Activated T-cell treated with anti-CD3 and anti-CD28 coated beads for 1 hour (primary cell): ENCODE data around the gene FLCN.

Experiments used
- DNase-seq: peaks from one replicate; pipeline ENCODE4 v3.0.0-alpha.2; 2020; ENCODE audit warnings: low read depth

FLCN gene

DNA sequence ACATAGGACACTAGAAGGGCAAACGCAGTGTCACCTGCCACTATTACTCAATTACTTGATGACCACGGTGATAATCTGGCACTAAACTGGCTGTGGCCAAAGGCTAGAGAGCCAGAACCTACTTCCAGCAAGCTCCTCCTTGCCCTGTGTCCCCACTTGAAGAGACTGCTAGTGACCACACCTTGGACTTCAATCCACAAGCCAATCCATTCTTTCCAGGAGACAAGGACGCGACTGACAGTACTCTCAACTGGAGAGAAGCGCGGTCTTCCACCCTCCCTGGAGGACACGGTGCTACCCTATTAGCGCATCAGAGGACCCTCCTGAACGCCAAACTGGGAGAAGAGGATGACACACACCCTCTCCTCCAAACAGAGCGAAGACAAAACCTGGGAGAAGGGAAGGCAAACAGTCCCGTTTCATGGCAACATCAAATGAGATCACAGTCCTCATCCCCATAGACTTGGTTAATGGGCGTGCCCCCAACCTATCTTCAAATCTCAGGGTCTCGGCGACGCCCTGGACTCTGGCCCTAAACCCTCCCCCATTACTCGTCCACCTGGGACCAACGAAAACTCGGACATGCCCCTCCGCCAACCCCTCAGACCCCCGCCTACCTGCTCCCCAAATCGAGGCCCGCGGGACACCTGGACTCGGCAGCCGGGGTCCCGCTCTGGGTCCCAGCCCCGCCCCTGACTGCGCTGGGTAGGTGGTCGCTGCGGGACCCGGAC lies 508 bp downstream of the FLCN start:
- no peak for DNase-seq

DNA sequence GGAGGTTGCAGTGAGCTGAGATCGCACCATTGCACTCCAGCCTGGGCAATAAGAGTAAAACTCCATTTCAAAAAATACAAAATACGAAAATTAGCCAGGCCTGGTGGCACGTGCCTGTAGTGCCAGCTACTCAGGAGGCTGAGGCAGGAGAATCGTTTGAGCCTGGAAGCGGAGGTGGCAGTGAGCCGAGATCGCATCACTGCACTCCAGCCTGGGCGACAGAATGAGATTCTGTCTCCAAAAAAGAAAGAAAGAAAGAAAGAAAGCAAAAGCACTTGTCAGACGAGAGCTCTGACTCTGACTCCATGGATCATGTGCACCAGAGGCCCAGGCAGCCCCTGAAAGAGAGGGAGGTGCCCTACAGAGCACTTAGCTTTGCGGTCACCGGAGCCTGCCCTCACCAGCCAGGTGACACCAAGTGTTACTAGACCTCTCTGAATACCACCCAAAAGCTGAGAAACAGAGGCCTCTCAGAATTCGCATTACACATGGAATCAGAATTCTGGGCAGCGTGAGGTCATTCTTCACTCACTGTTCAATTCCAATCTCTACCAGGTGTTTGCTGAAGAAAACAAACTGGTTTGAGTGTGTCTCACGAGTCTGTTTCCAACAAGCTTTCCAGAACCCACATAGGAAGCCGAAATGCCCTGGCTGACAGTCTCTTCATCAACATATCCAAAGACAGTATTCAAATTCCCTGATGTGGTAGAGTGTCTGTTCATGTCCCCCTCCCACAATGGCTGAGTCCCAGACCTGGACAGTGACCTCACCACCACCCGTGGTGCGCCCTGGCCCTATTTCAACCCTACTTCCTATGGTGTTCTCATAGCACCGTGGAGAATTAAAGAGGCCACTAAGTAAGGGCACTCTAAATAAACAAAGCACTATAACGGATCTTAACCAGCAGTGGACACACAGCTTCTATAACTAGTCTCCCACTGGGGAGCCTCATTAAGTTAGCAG lies 1.5 kb downstream of the FLCN start:
- no peak for DNase-seq

DNA sequence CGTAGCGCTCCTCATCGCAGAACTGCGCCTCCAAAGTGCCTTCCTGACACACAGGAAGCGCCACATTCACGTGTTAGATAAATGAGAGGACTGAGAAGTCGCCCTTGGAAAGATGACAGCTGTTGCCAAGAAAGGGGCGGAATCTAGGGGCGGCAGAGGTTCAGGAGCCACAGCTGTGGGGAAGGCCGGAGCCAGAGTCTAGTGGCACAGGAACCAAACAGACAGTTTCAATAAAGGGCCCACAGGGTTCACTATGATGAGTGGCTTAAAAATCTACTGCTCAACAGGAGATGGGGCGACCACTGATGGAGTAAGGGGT lies 4.7 kb downstream of the FLCN start:
- no peak for DNase-seq

DNA sequence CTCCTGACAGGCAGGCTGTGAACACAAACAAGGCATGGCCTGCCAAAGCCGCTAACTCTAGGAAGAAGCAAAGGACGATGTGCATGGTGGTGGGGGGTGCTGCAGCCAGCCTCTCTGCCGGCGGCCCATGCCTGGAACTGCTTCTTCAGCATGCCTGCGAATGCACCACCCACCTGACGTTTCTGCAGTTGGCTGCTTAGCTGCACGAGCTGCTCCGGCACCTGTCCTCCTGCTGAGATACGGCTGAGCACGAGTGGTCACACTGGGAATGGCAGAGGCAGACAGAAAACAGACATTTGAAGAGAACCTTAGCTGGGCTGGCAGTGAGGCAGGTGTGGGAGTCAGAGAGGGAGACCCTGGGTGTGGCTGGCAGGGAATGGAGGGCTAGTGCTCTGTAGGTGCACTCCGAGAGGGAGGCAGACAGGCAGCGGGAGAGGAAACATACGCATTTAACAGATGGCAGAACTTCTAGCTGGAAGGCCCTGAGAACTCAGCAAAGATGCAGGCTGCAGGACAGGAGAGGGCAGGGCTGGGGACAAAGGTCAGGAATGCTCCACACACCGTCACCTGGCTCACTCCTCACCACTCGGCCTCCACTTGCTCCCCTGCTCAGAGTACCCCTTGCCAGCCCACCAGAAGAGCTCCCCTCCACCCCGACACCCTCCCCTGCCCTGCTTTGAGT lies 5.2 kb downstream of the FLCN start:
- no peak for DNase-seq

DNA sequence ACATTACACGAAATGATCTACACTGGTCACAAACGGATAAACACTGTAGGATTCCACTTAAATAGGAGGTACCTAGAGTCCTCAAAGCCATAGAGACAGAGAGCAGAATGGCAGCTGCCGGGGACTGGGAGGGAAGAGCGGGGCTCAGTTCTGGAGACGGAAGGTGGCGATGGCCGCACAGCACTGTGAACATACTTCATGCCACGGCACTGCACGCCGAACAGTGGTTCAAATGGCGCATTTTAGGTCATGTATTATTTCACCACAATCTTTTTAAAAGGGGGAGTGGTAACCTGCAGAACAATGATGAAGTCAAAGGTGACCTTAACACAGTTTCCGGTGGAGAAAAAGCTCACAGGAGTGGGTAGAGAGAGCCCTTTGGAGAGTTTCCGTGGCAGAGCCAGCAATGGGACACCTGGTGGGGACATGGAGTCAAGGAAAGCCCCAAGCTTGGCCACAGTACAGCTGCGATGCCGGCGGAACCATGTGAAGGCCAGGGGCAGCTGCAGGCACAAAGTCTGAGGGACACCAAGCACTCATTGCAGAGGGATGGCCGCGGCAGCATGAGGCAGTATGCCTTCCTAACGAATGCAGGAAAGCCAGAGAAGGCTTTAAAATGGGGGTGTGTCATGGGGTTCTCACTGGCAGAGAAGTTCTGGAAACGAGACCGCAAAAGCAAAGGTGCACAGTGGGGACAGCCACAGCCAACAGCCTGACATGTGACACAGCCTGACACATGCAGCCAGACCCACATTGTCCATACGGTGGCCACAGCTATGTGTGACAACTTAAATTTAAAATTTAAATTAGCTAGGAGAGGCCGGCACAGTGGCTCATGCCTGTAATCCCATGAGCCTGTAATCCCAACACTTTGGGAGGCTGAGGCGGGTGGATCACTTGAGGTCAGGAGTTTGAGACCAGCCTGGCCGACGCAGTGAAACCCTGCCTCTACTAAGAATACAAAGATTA lies 7.3 kb downstream of the FLCN start:
- no peak for DNase-seq

DNA sequence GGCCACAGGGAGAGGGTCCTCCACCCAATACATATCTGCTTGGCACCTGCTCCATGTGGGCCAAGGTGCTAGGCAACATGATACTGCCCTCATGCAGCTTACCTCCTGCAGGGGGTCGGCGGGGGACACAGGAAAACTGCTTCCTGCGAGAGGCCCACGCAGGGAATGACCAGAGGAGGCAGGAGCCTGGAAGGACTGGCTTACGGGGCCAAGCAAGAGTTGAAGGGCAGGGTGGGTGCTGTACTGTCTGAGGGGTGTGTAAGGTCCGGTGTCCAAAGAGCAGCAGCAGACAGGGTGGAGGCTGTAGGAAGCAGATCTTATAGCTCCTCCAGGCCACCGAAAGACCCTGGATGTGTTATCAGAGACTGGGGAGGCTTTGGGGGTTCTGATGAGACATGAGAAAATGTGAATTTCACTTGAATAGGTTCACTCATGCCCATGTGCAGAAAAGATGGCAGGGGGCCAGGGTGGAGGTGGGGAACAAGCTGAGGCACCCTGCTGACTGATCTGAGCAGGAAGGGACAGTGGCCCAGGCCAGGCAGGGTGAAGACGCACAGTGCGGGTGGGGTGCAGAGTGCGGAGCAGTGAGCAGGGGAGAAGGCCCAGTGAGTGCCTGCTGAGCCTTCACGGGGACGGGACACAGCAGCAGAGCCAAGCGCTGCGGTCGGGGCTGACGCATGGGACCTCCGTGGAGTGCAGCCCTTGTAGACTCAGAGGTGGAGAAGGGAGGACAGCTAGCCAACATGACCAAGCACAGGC lies 8.3 kb downstream of the FLCN start:
- no peak for DNase-seq

DNA sequence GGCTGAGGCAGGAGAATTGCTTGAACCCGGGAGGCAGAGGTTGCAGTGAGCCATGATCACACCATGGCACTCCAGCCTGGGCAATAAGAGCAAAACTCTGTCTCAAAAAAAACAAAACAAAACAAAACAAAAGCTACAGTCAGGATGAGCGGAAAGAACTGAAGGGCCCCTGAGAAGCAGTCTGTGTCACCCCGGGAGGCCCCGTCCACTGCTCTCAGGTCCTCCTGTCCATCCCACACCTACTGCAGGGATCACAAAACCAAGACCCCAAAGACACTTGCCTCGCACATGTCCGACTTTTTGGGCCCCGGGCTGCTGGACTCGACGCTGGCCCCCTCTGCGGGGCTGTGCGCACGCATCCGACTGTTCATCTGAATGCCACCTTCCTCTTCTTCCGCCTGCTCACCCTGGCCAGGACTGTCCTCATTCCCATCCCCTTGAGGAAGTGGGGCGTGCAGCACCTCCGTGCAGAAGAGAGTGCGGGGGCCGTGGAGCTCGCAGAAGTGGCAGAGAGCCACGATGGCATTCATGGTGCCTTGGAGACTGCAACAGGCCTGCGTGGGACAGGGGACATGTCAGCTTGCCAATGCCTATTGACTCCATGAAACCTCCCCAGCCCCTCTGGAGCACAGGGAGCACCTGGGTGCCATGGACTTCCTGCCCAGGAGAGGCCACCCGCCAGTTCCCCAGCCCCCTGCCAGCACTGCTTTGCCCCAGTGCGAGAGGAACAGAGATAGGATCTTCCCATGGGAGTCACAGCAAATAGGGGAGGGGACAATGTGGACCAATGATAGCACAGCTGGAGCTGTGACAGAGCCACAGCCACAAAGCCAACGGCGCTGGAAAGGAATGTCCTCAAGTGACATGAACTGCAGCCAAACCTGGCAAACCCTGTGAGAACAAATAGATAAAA lies 9.1 kb downstream of the FLCN start:
- no peak for DNase-seq

DNA sequence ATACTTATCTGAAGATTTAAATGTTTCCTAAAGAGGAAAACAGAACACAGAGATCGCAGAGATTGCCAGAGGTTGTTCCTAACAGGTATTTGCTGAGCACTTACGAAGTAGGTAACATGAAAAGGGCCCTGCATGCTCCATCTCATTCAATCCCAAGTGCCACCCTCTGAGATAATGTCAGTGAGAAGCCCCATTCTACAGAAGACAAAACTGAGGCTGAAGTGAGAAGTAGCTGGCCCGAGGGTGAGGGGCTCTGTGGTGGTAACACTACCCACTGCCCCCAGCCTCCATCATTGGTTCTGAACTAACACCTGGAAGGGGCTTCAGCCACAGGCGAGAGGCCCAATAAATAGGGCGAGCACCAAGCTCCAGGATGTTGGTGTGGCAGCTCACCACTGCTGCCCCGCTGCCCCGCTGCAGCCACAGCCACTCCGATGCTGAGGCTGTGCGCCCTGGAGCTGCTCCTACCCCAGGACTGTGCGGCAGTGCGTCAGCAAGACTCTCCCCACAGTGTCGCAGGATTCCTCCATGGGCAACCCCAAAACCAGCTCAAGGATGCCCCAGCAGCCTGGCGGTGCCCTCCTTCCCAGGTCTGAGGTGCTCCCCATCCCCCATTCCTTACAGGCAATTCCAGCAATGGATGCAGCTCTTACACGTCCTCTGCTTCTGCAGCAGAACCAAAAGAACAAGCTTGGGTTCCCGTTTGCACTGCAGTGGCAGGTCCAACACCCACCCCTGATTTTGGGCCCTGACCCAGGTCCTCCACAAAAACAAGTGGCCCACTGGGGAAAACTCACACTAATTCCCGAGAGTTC lies 10.3 kb downstream of the FLCN start:
- DNase-seq: no peak

DNA sequence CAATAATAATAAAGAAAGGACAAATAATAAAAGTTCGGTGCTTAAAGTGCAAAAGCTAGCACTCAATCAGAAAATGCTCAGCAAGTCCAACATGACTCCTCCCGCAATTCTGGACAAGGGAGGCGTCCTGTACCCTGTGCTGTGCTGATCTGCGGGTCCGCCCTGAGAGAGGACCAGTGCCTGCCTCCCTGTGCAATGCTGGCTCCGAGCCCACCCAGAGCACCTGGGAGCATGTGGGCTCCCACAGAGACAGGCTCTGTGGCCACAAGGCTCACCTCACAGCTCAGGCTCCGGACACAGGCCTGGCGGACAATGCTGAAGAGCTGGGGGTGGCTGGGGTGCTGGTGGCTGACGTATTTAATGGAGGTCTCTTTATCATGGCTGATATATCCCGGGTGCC lies 11.1 kb downstream of the FLCN start:
- DNase-seq: no peak

DNA sequence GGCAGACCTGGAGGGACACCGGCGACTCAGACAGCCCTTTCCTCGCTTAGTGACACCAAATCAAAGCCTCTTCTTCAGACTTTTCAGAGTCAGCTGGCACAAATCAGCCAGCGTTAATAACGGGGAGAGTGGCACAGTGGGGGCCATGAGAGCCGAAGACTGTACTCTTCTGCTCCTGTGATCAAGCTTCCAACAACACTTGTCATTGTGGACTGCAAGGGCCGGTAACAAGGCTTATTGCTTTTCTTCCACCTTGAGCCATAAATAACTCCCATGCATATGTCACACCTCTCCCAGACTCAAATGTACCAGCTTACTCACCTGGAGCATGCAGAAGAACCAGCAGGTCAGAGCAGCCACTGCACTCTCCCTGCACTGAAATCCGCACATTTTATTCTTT lies 12.8 kb downstream of the FLCN start:
- DNase-seq: no peak

DNA sequence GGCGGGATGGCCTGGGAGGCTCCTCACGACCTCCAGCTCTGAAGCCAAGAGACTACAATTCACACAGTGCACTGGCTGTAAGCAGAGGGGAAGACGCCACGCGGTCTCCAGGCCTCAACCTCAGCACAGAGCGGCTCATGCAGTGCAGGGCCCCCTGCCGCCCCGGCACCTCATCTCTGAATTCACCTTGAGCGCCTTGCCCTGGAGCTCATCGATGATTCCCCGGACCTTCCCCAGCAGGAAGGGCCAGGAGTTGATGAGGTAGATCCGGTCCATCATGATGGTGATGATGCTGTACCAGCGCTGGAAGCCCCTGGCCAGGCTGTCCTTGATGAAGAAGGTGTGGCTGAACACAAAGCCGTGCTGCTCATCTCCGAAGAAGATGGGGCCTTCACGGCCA lies 13.2 kb downstream of the FLCN start:
- DNase-seq: no peak

DNA sequence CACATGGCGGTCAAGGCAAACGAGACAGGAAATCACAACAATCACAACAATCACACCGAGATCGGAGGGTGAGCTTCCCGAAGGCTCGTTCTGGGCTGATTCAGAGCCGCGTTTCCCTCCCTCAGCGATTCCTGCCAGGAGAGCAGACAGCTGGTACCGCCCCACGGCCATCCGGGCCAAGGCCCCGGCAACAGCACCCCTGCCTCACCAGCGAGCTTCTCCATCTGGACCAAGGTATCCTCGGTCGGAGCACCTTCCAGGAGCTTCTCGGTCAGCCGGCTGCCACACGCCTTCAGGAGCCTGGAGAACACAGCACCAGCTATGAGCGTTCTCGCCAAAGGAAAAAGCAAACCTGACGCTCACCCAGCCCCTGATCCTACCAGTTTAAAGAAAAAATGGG lies 15.6 kb downstream of the FLCN start:
- DNase-seq: no peak

DNA sequence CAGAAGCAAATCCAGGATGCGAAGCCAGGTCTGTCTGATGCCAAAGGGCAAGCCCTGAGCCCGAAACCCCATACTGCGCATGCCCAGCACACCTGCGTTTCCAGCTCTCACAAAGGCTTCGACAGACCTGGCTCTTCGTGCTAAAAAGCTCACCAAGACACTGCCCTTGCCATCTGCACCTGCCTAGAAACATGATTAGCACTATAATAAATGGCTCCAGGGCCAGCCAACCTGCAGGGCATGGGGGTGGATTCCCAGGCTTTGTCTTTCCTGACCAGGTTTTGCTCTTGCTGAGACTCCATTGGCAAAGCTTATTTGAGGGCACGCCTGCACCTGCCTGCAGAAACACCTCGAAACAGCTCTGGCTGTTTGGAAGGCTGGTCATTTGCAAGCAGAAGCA lies 16.4 kb downstream of the FLCN start:
- no peak for DNase-seq

DNA sequence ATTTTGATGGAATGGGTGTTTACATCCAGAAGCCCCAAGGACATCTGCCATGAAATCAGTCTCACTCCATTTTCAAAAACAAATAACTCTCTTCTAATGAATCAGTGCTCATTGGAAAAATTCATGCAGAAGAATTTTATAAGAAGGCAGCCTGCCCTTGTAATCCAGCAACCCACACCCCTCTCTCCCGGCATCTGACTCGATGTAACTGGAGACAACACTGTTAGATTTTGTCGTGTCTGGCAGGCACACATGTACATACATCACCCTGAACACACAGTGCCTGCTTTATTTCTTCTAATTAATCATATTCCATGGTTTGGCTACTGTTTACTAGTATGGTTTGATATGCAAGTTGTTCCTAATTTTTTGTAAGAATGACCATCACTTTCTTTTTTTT lies 19.0 kb downstream of the FLCN start:
- no peak for DNase-seq

DNA sequence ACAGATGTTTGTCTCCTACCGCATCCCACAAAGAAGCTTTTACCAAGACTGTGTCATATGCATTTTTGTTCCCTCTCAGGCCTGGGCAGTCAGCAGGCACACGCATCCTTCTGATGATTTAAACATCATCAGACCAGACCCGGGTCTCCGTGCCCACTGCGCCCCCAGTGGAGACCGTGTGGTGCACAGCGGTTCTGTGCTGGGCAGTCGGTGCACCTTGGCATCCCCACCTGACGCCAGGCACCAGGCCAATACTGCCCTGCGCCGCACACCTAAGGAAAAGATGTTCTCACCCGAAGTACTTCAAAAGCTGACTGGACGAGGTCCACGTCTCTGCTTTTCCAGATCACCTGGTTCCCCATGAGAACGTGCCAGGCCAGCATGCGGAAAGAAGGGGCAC lies 20.2 kb downstream of the FLCN start:
- DNase-seq: no peak

DNA sequence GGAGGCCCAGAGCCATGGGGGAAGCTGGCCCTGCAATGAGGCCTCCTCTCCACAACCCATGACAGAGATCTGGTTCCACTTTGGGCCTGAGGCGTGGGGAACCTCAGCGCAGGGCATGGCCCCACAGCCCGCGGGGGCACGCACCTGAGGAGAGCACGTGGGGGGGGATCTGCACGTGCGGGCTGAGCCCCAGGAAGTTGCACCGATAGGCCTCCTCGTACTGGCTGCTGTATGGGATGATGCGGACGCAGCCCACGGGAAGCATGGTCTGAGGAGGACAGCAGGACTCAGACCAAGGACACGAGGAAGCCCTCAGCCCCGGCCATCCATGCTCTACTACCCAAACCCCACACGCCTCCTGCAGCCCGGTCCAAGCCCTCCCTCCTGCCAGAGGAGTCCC lies 20.7 kb downstream of the FLCN start:
- DNase-seq: no peak

DNA sequence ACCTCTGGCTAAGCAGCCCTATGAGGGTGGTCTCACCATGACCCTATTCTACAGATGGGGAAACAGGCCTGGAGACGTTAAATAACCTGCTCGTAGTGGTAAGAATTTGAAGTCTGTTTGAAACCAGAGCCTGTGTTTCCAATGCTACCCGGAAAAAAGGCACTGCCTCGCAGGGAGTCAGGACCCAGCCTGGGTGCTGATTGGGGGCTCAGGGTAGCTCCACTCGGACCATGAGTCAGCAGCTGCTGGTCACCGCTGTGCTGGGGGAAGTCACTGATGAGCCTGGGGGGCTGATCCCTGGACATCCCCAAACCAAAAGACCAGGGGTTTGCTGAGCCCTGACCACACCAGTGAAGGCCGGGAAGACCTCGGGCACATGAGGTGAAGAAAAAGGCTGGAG lies 21.4 kb downstream of the FLCN start:
- no peak for DNase-seq

DNA sequence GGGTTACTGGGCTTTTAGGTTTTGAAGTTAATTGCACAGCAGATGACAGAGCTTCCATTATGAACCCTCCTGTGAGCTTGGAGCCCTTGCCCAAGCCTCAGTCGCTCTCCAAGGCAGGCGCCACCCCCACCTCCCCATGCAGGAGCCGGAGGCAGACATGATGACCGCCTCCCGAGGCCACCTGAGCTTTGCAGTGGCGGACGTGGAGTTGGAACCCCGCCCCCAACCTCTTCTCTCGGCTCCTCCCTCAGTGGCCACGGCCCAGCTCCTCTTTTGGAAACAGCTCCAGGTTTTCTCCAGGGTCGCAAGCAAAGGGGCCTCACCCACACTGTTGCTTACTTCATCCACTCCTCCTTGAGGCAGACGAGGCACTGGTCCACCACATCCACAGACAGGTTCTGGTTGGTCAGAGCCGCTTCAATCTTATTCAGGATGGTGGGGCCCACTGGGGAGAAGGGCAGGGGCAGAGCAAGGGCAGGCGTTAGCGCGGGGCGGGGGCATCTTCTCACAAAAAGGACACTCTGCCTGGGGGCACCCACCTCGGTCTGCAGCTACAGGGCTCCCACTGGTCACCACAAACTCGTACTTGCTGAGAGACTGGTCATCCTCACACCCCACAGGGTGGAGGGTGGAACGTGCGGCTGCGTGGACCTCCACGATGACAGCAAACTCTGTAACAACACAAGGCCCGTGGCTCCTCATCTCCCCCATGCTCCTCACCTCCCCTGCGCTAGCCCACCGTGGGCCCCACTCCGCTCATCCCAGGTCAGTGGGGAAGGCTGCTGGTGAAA lies 22.1 kb downstream of the FLCN start:
- no peak for DNase-seq
